K562 (cell line): ENCODE measurements around the gene SLC3A2.

ENCODE experiments used
- BMI1 ChIP-seq: fragments of 150-350 bp; IDR thresholded peaks from 2 replicates; pipeline ENCODE4 v1.6.1; 2014; ENCODE audit warnings: low read length
- IRF2 ChIP-seq: sonication (generic); formaldehyde crosslinking; IDR thresholded peaks from 2 replicates; pipeline ENCODE4 v1.8.1; 2022; ENCODE audit warnings: mild to moderate bottlenecking, missing genetic modification reagents
- TF ChIP-seq, protein P1 (sequence below): fragments of 250-450 bp; sonication (Bioruptor Pico); IDR thresholded peaks from 2 replicates; pipeline ENCODE4 v1.8.0; 2021; ENCODE audit warnings: moderate library complexity, mild to moderate bottlenecking, inconsistent platforms
- TF ChIP-seq, protein P2 (sequence below), 2 experiments: fragments of 200-800 bp in 1 of 2; sonication (Bioruptor generic) in 1 of 2; sonication (generic) in 1 of 2; formaldehyde crosslinking in 1 of 2; IDR thresholded peaks in 1 of 2; conservative IDR thresholded peaks in 1 of 2; 2 replicates each; pipeline versions ENCODE4 v1.5.0 to v1.6.1; 2016 to 2020; ENCODE audit warnings: missing compliant biosample characterization in 1 of 2, missing genetic modification characterization in 1 of 2, missing genetic modification reagents in 1 of 2

DNA sequence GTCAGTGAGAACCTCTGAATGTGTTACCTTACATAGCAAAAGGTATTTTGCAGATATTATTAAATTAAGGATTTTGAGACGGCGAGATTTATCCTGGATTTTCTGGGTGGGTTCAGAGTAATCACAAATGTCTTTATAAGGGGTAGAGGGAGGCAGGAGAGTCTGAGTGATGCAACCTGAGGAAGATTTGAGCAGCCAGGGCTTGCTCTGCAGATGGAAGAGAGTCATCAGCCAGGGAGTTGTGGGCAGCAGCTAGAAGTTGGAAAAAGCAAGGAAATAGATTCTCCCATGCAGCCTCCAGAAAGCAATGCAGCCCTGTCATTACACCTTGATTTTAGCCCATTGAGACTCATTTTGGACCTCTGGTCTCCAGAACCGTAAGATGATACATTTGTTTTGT is 37.2 kb upstream of the SLC3A2 start:
- TF ChIP-seq, protein P1, sequence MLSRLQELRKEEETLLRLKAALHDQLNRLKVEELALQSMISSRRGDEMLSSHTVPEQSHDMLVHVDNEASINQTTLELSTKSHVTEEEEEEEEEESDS (CRISPR knock-in tag) = no peak
- TF ChIP-seq BMI1 (no peak), IRF2 (no peak)
- TF ChIP-seq, protein P2, sequence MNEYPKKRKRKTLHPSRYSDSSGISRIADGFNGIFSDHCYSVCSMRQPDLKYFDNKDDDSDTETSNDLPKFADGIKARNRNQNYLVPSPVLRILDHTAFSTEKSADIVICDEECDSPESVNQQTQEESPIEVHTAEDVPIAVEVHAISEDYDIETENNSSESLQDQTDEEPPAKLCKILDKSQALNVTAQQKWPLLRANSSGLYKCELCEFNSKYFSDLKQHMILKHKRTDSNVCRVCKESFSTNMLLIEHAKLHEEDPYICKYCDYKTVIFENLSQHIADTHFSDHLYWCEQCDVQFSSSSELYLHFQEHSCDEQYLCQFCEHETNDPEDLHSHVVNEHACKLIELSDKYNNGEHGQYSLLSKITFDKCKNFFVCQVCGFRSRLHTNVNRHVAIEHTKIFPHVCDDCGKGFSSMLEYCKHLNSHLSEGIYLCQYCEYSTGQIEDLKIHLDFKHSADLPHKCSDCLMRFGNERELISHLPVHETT (CRISPR knock-in tag; conservative IDR thresholded peaks at IDR 0.05 in 1 of 2, IDR thresholded peaks at IDR 0.05 in 1 of 2) = no peak
